Left lung (tissue), 14 donors: ENCODE measurements around the gene DAB1. TPM values are rescaled to one million over a fixed set of nuclear protein-coding genes. Genes with fewer than 3 reads are reported as not detected.

Experiments
- ATAC-seq: fragments of 200-7000 bp; cut with Tn5 transposase; one replicate; pipeline ENCODE4 v1.9.1; 2020; ENCODE audit warnings: moderate library complexity
- DNase-seq, 4 donors: peaks; one replicate each; pipeline ENCODE4 v3.0.0-alpha.2; 2013 to 2020
- H3K27ac ChIP-seq, 2 donors: fragments of 200-600 bp; sonication (generic) in 1 of 2; one replicate each; pipeline versions ENCODE4 v1.5.0 to v1.8.0; 2020 to 2021
- H3K27me3 ChIP-seq, 2 donors: fragments of 200-600 bp; sonication (generic) in 1 of 2; one replicate each; pipeline versions ENCODE4 v1.5.0 to v1.8.0; 2020 to 2021
- H3K36me3 ChIP-seq, 2 donors: fragments of 200-600 bp; sonication (generic) in 1 of 2; one replicate each; pipeline versions ENCODE4 v1.5.0 to v1.8.0; 2020 to 2021
- H3K4me1 ChIP-seq, 2 donors: fragments of 200-600 bp; one replicate each; pipeline ENCODE4 v1.8.0; 2021
- H3K4me3 ChIP-seq, 2 donors: fragments of 200-600 bp; sonication (generic) in 1 of 2; one replicate each; pipeline versions ENCODE4 v1.5.0 to v1.8.0; 2020 to 2021; ENCODE audit warnings: mild to moderate bottlenecking in 1 of 2
- H3K9me3 ChIP-seq, 2 donors: fragments of 200-600 bp; sonication (generic) in 1 of 2; one replicate each; pipeline versions ENCODE4 v1.5.0 to v1.8.0; 2020 to 2021
- CTCF ChIP-seq, 2 donors: fragments of 200-600 bp; sonication (generic) in 1 of 2; IDR thresholded peaks; one replicate each; pipeline versions ENCODE4 v1.5.0 to v1.8.0; 2021; ENCODE audit warnings: antibody characterized with exemption in 2 of 2
- intact Hi-C, 2 donors: fragments of 100-400 bp; cut with DNase I; formaldehyde crosslinking; loops; one replicate each; pipeline versions ENCODE4 v1.11.2 to v1.14.2; 2022
- long read RNA-seq, 12 donors: library from polyadenylated mRNA in 2 of 12; unstranded in 2 of 12; transcript quantifications; one replicate each; pipeline ENCODE4 v2.0.0 and lab custom pipeline, GENCODE V29; 2019 to 2026
- polyA plus RNA-seq, 6 donors: library from polyadenylated mRNA; unstranded; fragments of 120-200 nt; gene quantifications; one replicate each; pipeline ENCODE4 v1.2.1, GENCODE V29; 2013; ENCODE audit not compliant: insufficient read length in 6 of 6
- total RNA-seq, 2 donors: library from RNA; stranded (reverse); fragmentation: NEBNext Ultra II Directional; extraction: Animal tissue kit (Norgen Biotek cat#: 25700); gene quantifications; one replicate each; pipeline ENCODE4 v1.2.1, GENCODE V29; 2021
- donor health status: DM: no; HTN: yes; CAD: no.
- donor health status: DM: no; HTN: no; CAD: no.

The DAB1 gene
- total RNA-seq (under 1 TPM; 0.17 to 0.79 TPM), polyA plus RNA-seq (1 to 10 TPM in 4 of 6 donors, under 1 TPM in 2; 0.81 to 1.7 (median 1.3) TPM)
- long read RNA-seq, donor 1 = 0 reads
- long read RNA-seq, donor 2 = 0 reads
- long read RNA-seq, donor 3 = 0 reads
- long read RNA-seq, donor 4 = 0 reads
- long read RNA-seq, donor 5 = 0 reads
- long read RNA-seq, donor 6 = 0 reads
- long read RNA-seq, donor 7 = 0 reads
- long read RNA-seq, donor 8 = 0 reads
- long read RNA-seq, donor 9 = 0 reads
- long read RNA-seq, donor 10 = 0 reads
- long read RNA-seq, donor 11, full-length matches to known transcripts = 3 of 3 reads
- long read RNA-seq, donor 11, partial matches to known transcripts = 0 of 3 reads
- long read RNA-seq, donor 11, other reads (novel, unspliced or antisense) = 0 of 3 reads
- long read RNA-seq, donor 12 = 0 reads

- peaks cover 0 to 17% of the 10 kb centered on the region in 2 donors for H3K4me1 ChIP-seq
- ATAC-seq (peak; percentile 34), DNase-seq (peak in 2 of 4 donors; percentile 3 to 66)
- no peak within 1 kb of the TSS for H3K27ac ChIP-seq
- no peaks in the 10 kb centered on the region for H3K9me3 ChIP-seq
- H3K27me3 ChIP-seq = peaks cover 49 to 85% of the 10 kb centered on the region in 2 donors
- no peak within 1 kb of the TSS for H3K4me3 ChIP-seq
- intact Hi-C loops = no loop called here
- H3K36me3 ChIP-seq = no peaks in the 10 kb centered on the region
- TF ChIP-seq CTCF (IDR thresholded peaks at IDR 0.05) = no peak
These were observed at the start of gene DAB1 for GRCh38 chr1:57423656-57424211. Gene DAB1 (minus strand): TSS chr1:57424060. CDS start chr1:57291030, 133,030 bp downstream.

- no peak for TF ChIP-seq CTCF (IDR thresholded peaks at IDR 0.05)
These were observed 49.6 kb upstream of the DAB1 start for GRCh38 chr1:57473448-57473847.

GRCh38 chr1:57471995-57472394 lies 48.1 kb upstream of the DAB1 start:
- no peak for ATAC-seq
- H3K4me1 ChIP-seq = no peaks in the 10 kb centered on the region
- no peaks in the 10 kb centered on the region for H3K9me3 ChIP-seq
- H3K27me3 ChIP-seq = no peaks in the 10 kb centered on the region
- intact Hi-C loops = no loop called here
- H3K27ac ChIP-seq = no peak overlapping the region
- TF ChIP-seq CTCF (IDR thresholded peaks at IDR 0.05) = no peak
- no peak overlapping the region for H3K4me3 ChIP-seq
- H3K36me3 ChIP-seq = no peaks in the 10 kb centered on the region
- no peak for DNase-seq

More at GRCh38 chr1:57473448-57473847, 49.6 kb upstream of the DAB1 start:
- Histone ChIP-seq H3K27me3 (no peaks in the 10 kb centered on the region), H3K4me1 (no peaks in the 10 kb centered on the region), H3K9me3 (no peaks in the 10 kb centered on the region), H3K36me3 (no peaks in the 10 kb centered on the region), H3K4me3 (no peak overlapping the region), H3K27ac (no peak overlapping the region)
- DNase-seq = no peak
- no peak for ATAC-seq
- intact Hi-C loops = no loop called here

GRCh38 chr1:57470036-57470435 lies 46.2 kb upstream of the DAB1 start:
- Histone ChIP-seq H3K27me3 (no peaks in the 10 kb centered on the region), H3K4me1 (no peaks in the 10 kb centered on the region), H3K4me3 (no peak overlapping the region), H3K27ac (no peak overlapping the region), H3K36me3 (no peaks in the 10 kb centered on the region), H3K9me3 (no peaks in the 10 kb centered on the region)
- intact Hi-C loops = no loop called here
- ATAC-seq = no peak
- no peak for TF ChIP-seq CTCF (IDR thresholded peaks at IDR 0.05)
- no peak for DNase-seq
